ENCODE results near the gene PET100.

DNA sequence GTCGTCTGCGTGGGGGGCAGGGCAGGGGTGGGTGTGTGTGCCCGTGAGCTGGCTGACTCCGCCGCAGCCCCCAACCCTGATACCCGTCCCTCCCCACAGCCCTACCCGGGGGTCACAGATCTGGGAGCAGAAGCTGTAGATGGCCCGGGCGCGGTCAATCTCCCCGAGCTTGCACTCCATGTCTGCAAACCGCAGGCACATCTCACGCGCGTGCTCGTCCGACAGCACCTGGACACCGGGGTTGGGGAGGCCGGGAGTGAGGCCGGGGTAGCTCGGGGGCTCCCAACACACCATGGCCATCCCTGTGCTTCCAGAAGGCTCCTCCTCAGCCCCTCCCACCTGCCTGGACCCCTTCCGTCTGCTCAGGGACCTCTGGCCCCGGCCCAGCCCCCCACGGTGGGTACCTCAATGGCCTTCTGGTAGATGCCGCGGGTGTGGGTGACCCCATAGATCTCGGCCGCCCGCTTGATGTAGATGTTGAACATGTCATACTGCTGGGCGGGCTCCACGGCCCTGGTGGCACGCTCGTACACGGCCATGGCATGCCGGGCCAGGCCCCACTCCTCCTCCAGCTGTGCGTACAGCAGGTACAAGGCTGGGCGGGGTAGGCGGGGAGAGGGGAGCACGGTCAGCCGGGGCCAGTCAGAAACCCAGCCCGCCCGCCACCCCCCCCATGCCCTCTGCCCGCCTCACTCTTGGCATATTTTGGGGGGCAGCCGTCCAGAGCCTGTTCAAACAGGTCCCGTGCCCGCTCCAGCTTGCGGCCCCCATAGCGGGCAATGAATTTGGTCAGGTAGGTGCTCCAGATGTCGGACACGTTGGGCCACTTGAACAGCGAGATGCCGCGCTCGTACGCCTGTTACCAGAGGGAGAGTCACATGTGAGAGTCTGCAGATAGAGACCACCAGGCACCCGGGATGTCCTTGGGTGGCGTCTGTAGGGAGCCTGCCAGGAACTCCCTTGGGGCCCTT is 8.9 kb upstream of the PET100 start:
- TF ChIP-seq ZFX (IDR thresholded peaks at IDR 0.05; ENCODE audit: borderline replicate concordance) = no peak
- TF ChIP-seq, protein P1, sequence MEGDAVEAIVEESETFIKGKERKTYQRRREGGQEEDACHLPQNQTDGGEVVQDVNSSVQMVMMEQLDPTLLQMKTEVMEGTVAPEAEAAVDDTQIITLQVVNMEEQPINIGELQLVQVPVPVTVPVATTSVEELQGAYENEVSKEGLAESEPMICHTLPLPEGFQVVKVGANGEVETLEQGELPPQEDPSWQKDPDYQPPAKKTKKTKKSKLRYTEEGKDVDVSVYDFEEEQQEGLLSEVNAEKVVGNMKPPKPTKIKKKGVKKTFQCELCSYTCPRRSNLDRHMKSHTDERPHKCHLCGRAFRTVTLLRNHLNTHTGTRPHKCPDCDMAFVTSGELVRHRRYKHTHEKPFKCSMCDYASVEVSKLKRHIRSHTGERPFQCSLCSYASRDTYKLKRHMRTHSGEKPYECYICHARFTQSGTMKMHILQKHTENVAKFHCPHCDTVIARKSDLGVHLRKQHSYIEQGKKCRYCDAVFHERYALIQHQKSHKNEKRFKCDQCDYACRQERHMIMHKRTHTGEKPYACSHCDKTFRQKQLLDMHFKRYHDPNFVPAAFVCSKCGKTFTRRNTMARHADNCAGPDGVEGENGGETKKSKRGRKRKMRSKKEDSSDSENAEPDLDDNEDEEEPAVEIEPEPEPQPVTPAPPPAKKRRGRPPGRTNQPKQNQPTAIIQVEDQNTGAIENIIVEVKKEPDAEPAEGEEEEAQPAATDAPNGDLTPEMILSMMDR (IDR thresholded peaks at IDR 0.05) = no peak
